Medulla oblongata (tissue), 1 donor: Measurements from ENCODE around the gene KDM3A.
A peak's percentile ranks its signal among the peaks of the same experiment; 100 is the strongest.

Experiments
- DNase-seq: peaks from one replicate; pipeline ENCODE4 v3.0.0-alpha.2; 2015; ENCODE audit errors: extremely low spot score

KDM3A gene

DNA sequence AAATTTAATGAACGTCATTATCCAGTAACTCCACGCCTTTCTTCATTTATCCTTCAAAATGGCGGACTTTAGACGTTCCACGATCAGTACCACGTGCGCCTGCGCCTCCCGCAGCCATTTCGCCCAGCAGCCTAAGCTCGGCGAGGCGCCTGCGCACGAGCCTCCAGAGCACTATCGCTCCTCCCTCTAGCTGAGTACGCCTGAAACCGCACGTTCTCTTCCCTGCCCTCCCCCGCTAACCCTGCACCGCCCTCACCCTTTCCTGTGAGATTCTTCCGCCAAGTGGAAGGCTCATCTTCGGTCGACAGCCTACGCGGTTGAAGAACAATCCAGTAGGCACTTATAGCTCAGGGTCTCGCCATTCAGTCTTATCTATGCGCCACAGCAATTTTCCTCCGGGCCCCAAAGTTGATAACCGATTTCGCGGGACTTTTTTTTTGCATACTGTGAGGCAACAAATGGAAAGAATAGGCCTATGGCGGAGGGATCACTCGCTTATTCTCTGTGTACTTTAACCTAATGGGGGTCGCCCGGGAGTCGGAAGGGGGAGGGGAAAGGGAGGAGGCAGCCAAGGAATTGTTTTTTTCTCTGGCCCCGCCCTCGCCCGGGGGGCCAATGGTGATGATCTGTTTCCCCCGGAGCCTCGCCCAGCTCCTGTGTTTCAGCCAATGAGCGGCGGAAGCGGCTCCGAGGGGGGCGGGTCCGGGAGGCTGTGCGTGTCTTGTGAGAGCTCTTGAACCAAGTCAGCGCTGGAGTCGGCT, at the start of gene KDM3A:
KDM3A (plus strand) TSS at position 741 of the 761 bp plus-strand sequence. CDS start 677 bp downstream, outside the sequence.
- DNase-seq: peak; percentile 99

DNA sequence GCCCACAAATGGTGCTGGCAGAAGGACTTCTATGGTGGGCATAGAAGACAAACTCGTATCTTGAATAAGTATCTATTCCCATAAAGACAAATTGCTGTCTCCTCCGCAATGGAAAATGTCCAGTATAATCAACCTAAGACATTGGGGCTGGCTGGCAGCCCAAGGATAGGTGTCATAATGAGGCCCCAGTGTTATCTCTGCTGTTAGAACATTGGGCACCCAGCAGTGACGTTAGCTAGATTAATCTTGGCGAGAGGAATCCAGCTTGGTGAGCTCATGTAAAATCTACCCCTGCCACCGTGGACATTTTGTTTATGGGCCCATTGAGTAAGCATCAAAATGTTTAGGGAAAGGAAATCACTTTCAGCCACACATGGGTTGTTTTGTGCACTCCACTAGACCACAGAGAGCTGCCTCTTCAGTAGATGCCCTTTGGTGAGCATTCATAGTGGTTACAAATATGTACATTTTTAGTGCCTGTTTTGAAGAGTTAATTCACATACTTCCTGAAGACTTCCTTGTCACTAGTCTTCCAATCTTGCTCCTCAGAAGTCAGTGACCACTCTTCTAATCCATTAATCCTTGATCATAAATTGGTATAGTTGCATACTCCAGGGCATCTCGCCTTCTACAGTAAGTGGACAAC, 48.2 kb upstream of the KDM3A start:
- no peak for DNase-seq

DNA sequence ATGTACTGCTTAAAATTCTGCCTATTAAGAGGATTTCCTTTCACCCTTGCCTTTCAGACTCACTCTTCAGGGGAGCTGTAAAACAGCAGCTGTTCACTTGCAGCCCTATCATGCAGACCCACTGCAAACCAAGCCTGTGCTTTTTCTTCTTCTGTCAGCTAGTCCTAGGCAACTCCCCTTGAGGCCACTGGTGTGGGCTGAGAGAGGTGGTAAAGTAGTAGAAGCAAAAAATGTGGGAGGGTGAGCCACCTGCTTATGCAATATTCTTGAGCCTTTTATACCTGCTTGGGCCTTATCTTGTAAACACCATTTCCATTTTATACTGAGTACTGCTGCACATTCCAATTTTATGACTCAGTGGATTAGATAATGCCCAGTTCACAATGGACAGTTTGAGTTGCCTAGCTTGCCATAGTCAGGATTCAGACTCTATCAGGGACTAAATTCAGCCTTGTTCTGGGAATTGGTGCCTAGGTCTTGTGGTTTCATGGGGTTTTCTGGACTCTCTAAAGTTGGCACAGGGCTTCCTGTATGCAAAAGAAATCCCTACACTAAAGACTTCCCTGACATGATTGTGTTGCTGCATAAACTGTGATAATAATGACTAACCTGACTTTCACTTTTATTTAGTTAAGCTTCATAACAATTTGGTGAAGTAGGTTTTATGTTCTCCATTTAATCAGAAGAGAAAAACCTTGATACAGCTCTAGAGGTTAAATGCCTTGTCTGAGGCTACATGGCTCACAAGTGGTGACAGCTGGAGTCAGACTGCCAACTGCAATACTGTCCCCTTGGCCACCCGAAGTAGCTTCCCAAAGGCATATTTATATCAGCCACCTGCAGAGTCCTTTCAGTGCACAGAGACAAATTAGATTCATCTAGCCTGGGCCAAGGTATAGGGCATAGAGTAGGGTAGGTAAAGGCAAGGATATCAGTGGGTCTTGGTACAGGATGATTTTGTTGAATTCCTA, 47.4 kb upstream of the KDM3A start:
- DNase-seq: no peak

DNA sequence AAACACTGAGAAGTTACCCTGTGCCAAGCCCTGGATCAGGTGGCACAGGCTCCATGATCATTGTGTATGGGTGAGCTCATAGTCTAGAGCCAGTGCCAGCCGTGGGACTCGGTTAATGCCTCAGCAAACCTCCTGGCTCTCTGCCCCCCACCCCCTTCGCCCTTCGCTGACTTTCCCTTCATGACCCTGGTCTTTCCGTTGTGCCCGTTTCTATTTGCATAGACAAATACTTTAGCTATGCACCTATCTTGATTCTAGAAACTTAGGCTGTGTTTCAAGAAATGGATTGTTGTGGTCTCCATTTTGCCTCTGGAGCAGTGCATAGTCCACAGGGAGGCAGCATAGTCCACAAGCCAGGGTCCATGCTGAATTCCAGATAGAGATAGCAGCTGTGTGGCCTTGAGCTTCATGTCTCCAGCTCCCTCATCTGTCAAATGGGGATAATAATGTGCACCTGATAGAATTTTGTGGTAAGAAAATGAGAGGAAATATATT, 44.8 kb upstream of the KDM3A start:
- peak; percentile 82 for DNase-seq

DNA sequence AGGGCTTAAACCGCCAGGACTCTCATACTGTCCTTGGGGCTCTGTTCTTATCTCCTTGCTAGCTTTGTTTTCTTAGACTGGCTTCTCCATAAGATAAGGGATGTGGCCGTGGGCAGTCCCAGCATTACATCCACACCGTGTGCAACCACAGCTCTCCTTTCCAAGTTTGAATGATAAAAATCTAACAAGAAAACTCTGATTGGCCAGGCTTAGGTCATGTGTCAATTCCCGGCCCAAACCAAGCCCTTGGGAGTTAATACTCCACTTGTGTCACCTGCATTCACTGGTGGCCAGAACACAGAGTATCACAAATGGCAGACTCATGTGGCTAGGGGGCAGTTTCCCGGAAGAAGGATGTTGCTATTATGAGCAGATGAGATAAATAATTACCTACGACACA, 43.2 kb upstream of the KDM3A start:
- no peak for DNase-seq

DNA sequence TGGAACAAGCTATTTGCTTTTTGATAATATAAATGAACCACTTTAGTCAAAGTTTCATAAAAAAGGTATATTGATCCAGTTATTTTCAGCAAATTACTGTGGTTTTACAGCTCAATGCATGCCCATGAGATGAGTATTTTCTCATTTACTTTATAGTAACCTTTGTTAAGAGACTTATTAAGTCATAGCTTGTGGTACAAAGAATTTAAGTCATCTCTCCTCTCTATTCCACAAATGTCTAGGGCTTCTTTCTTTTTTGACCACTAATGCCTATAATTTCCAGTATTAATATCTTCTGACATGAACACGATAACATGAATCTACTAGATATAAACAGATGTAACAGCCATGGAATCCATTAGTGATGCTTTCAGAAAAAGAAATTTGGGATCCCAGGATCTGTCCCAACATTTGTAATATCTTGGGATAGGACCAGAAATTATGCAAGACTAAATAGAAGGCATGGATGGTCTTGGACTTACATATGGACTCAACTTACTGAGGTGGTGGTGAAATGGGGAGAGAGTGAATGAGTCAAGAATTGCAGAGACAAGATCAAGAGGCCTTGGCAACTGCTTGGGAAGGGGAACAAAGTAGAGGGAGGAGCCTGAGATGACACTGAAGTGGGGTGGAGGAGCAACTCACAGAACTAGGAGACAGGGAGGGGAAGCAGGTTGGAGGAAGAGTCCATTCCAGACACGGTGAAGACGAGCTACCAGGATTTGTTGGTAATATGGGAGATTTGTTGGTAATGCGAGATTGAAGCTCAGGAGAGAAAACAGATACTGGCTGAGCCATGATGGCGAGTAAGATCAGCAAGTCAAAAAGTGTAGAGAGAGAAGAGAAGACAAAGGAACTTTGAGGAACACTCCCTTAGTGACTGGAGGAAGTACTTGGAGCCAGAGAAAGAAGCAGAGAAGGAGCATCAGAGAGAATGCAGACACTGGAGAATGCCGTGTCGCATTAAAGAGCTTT, 42.4 kb upstream of the KDM3A start:
- no peak for DNase-seq

DNA sequence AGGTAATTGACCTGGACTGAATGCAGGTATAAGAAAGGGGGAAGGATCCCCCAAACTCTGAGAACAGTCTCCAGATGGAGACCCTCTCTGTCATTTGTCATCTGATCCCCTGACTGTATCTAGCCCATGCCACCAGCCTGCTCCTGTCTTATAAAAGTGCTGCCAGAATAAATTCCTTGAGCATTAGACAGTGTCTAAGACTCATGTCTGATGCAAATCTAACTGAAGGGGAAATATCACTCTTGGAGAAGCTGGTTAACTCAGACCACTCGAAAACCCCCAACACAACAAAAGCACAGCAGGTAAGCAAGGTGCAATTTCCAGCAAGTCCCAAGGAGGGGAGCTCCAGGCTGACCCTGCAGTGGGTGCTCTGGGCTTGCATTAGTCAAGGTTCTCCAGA, 40.9 kb upstream of the KDM3A start:
- DNase-seq: no peak

GRCh38 chr2:86410581-86410980, 30.6 kb upstream of the KDM3A start:
- no peak for DNase-seq

DNA sequence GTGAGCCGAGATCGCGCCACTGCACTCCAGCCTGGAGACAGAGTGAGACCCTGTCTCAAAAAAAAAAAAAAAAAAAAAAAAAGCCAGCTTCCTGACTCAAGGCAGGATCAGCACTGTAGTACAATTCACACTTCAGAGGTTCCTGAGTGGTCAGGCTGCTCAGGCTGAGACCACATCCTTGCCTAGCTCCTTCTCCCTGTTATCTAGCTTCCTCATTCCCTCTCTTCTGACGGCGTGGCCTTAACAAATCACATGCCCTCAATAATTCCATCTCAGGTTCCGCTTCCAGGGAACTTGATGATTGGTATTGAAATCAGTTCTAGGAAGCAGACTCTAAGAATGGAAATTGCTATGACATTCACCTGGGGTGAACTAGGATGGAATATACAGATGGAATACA, 29.8 kb upstream of the KDM3A start:
- peak; percentile 9 for DNase-seq

GRCh38 chr2:86412007-86412406, 29.2 kb upstream of the KDM3A start:
- DNase-seq: no peak

DNA sequence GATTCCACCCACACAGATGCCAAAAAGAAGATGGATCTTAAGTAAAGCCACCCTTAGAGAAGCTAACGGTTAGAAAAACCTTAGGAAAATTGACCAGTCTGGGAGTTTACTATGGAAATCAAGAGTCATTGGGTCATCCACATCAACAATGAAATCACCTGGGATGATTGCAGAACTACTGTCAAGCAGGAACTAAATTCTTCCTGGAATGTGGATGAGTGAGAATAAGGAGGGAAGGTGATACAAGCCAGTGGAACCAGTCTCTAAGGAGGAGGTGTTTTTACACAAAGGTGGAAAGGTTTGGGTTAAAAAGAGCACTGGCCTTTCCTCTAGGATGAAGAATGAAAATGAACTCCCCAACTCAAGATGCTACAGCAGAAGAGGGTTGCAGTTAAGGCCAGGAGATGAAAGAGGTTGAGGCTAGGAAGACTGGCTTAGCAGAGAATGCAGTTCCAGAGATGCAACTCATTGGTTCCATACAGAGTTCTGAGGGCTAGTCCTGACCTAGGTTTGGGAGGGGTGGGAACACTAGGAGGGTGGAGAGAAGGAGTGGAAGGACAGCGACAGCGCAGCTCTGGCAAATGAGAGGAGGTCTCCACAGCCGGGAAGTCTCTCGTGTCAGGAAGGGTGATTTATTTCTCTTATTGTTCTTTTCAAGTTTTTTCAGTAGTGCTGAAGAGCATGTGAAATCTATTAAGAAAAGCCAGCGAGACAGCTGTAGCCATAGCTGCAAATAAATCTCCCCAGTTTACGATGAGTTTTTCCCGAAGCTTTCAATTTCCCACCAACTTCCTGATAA, 27.7 kb upstream of the KDM3A start:
- no peak for DNase-seq

- no peak for DNase-seq
Observed at GRCh38 chr2:86414996-86415395, 26.2 kb upstream of the KDM3A start.

DNA sequence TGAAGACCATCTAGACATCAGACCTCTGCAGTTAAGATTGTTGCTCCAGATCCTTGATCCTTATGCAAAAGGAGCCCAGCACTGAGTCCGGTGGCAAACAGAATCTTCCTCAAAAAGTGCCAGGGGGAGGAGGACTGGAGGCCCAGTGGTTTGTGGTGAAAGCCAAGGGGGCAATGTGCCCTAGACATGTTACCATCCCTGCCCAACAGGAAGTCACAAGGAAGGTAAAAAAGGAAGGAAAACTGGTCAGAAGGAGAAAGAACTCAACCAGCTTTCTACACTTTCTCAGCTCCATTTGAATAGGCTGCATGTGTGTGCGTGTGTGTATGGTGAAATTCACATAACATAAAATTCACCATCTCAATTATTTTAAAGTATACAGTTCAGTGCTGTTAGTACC, 25.0 kb upstream of the KDM3A start:
- DNase-seq: peak; percentile 79

DNA sequence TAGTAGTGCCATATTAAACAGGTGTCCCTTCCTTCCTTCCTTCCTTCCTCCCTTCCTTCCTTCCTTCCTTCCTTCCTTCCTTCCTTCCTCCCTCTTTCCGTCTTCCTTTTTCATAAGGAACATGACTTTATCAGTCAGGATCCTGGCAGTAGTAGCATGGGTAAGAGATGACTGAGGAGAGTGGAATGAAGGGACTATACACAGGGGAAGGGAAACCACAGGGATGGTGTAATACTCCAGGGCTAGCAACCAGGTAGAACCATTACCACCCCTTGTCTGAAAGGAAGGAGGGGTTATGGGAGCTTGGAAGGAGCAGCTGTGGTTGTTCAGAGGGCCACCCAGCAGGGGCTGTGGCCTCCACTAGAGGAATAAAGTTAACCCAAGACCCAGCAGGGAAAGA, 23.2 kb upstream of the KDM3A start:
- no peak for DNase-seq

DNA sequence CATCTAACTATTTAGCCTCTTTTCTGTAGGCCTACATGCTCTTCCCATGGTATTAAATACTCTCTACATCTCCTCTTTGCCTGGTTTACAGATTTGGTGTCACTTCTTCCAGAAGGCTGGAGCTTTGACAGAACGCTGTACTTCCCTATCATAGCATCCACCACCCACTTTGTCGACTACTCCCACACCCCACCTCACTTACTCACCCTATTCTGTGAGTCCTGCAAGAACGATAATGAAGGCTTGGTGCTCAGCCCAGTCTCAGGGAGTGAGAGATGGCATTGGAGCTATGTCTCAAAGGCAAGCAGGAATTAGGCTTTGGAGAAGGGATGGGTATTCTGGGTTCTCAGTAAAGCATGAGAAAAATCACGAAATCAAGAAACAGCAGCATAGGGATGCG, 20.3 kb upstream of the KDM3A start:
- DNase-seq: no peak

DNA sequence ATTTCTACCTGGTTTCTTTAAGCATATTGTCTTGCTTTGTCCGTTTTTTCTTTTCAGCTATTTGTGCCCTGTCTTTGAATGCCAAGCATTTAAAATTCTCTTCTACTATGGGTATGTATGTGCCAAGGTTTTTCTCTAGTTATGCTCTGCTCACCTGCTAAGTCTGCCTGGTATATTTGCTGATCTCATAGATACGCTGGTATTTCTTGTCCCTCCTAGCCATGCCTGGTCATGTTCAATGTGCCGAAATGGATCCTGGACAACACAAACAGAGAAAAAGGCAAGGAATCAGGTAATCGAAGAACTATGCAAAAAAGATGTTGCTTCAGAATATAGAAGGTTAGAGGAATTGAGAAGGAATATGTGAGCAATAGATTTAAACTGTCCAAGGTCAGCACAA, 14.9 kb upstream of the KDM3A start:
- no peak for DNase-seq

DNA sequence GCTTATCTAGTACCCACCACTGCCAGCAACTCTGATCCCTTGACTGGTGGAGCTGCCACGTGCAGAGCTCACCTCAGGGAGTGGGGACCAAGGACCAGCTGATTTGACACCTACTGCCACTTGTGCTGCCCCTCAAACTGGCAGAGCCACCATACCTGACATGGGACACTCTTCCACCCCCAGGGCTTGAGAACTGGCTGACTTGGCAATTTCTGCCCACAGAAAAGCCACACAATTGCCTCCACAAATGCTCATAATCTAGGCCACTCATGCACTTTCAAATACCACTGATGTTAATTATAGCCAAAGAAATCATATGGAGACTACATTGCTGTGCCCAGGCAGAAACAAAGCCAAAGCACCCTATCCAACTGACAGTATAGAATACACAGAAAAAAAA, 11.8 kb upstream of the KDM3A start:
- no peak for DNase-seq

DNA sequence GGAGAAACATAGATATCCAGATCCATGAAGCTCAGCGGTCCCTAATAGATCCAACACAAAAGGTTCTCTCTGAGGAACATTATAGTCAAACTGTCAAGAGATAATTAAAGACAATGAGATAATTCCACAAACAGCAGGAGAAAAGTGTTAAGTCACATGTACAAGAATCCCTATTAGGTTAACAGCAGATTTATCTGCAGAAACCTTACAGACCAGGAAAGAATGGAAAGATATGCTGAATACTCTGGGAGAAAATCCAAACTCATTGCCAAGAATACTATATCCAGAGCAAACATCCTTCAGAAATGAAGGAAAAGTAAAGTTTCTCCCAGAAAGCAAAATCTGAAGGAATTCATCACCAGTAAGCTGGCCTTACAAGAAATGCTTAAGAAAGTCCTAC, 10.8 kb upstream of the KDM3A start:
- no peak for DNase-seq

DNA sequence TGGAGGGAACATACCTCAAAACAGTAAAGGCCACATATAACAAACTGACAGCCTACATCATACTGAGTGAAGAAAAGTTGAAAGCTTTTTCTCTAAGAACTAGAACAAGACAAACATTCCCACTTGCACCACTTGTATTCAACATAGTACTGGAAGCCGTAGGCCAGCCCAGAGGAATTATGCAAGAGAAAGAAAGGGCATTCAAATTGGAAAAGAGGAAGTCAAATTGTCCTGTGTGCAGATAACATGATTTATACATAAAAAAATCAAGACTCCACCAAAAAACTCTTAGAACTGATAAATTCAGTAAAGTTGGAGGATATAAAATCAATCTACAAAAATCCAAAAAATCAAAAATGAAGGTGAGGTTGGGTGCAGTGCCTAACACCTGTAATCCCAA, 8.0 kb upstream of the KDM3A start:
- DNase-seq: no peak

DNA sequence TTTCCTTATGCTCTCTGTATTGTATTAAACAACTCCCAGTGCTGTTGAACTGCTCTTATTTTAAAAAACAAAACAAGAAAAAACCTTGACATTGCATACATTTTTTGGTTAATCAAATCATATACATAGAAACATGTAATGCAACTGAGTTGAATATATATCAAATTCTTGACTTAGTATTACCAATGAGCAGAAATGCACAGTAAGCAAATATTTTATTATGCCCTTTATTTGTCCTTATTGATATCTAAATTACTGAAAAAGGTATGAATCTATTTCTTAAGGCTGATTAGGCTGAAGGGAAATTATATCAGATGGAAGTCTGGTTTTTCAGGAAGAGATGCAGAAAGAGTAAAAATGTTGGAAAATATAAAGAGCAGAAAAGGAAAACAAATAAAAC, 6.9 kb upstream of the KDM3A start:
- no peak for DNase-seq
